Measurements from ENCODE around the gene FNDC5.

The FNDC5 gene

GRCh38 chr1:32872192-32872460, 1.4 kb upstream of the FNDC5 start:
- Histone ChIP-seq H3K27me3 (replicated peaks; ENCODE audit: control insufficient read depth, insufficient read depth, low read length) (0 out of 2 replicates have a peak, but pooled peaks cover 1% of the 10 kb centered on the region), H3K36me3 (ENCODE audit: control insufficient read depth, insufficient read depth, low read length) (no peaks in the 10 kb centered on the region), H3K4me3 (replicated peaks; ENCODE audit: low read depth, low read length) (no peak overlapping the region)
- TF ChIP-seq CTCF (IDR thresholded peaks at IDR 0.05; ENCODE audit: insufficient read depth, low read length, poor library complexity, severe bottlenecking) = no peak
- DNase-seq (ENCODE audit: extremely low read depth, insufficient read length) = no peak

- no peak overlapping the region for H3K4me3 ChIP-seq (replicated peaks; ENCODE audit: low read depth, low read length)
- H3K36me3 ChIP-seq (ENCODE audit: control insufficient read depth, insufficient read depth, low read length) = no peaks in the 10 kb centered on the region
- H3K27me3 ChIP-seq (replicated peaks; ENCODE audit: control insufficient read depth, insufficient read depth, low read length) = 0 out of 2 replicates have a peak, but pooled peaks cover 1% of the 10 kb centered on the region
- no peak for DNase-seq (ENCODE audit: extremely low read depth, insufficient read length)
- TF ChIP-seq CTCF (IDR thresholded peaks at IDR 0.05; ENCODE audit: insufficient read depth, low read length, poor library complexity, severe bottlenecking) = no peak
These were observed 866 bp upstream of the FNDC5 start for GRCh38 chr1:32871364-32872191.

GRCh38 chr1:32869923-32870614, 643 bp downstream of the FNDC5 start:
- DNase-seq (ENCODE audit: extremely low read depth, insufficient read length) = no peak
- Histone ChIP-seq H3K4me3 (replicated peaks; ENCODE audit: low read depth, low read length) (no peak overlapping the region), H3K27me3 (replicated peaks; ENCODE audit: control insufficient read depth, insufficient read depth, low read length) (0 out of 2 replicates have a peak, but pooled peaks cover 1% of the 10 kb centered on the region), H3K36me3 (ENCODE audit: control insufficient read depth, insufficient read depth, low read length) (no peaks in the 10 kb centered on the region)
- no peak for TF ChIP-seq CTCF (IDR thresholded peaks at IDR 0.05; ENCODE audit: insufficient read depth, low read length, poor library complexity, severe bottlenecking)

- no peak for TF ChIP-seq CTCF (IDR thresholded peaks at IDR 0.05; ENCODE audit: insufficient read depth, low read length, poor library complexity, severe bottlenecking)
- H3K4me3 ChIP-seq (replicated peaks; ENCODE audit: low read depth, low read length) = no peak overlapping the region
- H3K36me3 ChIP-seq (ENCODE audit: control insufficient read depth, insufficient read depth, low read length) = no peaks in the 10 kb centered on the region; the same call in none of the 2 replicates
- 0 out of 2 replicates have a peak, but pooled peaks cover 1% of the 10 kb centered on the region for H3K27me3 ChIP-seq (replicated peaks; ENCODE audit: control insufficient read depth, insufficient read depth, low read length)
- no peak for DNase-seq (ENCODE audit: extremely low read depth, insufficient read length)
These were observed 1.8 kb downstream of the FNDC5 start for GRCh38 chr1:32868806-32869455.

- TF ChIP-seq CTCF (IDR thresholded peaks at IDR 0.05; ENCODE audit: insufficient read depth, low read length, poor library complexity, severe bottlenecking) = no peak
- no peak for DNase-seq (ENCODE audit: extremely low read depth, insufficient read length)
- no peak overlapping the region for H3K4me3 ChIP-seq (replicated peaks; ENCODE audit: low read depth, low read length)
- H3K36me3 ChIP-seq (ENCODE audit: control insufficient read depth, insufficient read depth, low read length) = peaks cover 4% of the 10 kb centered on the region
- 0 out of 2 replicates have a peak, but pooled peaks cover 1% of the 10 kb centered on the region for H3K27me3 ChIP-seq (replicated peaks; ENCODE audit: control insufficient read depth, insufficient read depth, low read length)
These were observed 2.6 kb downstream of the FNDC5 start for GRCh38 chr1:32868085-32868484.

Measured in GM06990 (cell line).